A673 (cell line): ENCODE measurements around the gene OBP2B. TPM values are rescaled to one million over a fixed set of nuclear protein-coding genes. Genes with fewer than 3 reads are reported as not detected.

Experiments used
- BruUV-seq: library from RNA; stranded (reverse); fragments of 400-500 nt; replicated peaks from 2 replicates; lab custom pipeline; 2021; lab: Mats Ljungman, UMichigan
- CTCF ChIA-PET: fragments of 300-600 bp; sonication (Branson Sonifier 250); formaldehyde crosslinking; loops from one replicate; lab custom pipeline; 2022; ENCODE audit warnings: antibody characterized with exemption; lab: Charles Lee
- POLR2A ChIA-PET: fragments of 300-600 bp; sonication (Branson Sonifier 250); formaldehyde crosslinking; loops from one replicate; lab custom pipeline; 2022; ENCODE audit warnings: antibody characterized with exemption; ENCODE audit not compliant: low non-redundant PET; lab: Charles Lee
- DNase-seq: peaks from one replicate; pipeline ENCODE4 v3.0.0-alpha.2; 2015; ENCODE audit warnings: low spot score
- H3K27ac ChIP-seq: fragments of 200-600 bp; sonication (generic); 2 replicates; pipeline ENCODE4 v1.5.1; 2016; ENCODE audit warnings: mixed run types, low read depth, mild to moderate bottlenecking, mixed read lengths, antibody characterized with exemption, low read length; ENCODE audit not compliant: poor library complexity, severe bottlenecking
- H3K27me3 ChIP-seq: fragments of 200-600 bp; sonication (generic); replicated peaks from 2 replicates; pipeline ENCODE4 v1.6.1; 2017; ENCODE audit warnings: mixed run types, low read depth, mild to moderate bottlenecking, mixed read lengths, antibody characterized with exemption, low read length; ENCODE audit not compliant: insufficient read depth, poor library complexity
- H3K36me3 ChIP-seq: fragments of 200-600 bp; sonication (generic); 2 replicates; pipeline ENCODE4 v1.6.1; 2016; ENCODE audit warnings: mixed run types, mild to moderate bottlenecking, mixed read lengths, antibody characterized with exemption, low read length; ENCODE audit not compliant: insufficient read depth, poor library complexity, severe bottlenecking
- H3K4me1 ChIP-seq: fragments of 200-600 bp; sonication (generic); 2 replicates; pipeline ENCODE4 v1.6.1; 2017; ENCODE audit warnings: mixed run types, mild to moderate bottlenecking, mixed read lengths, antibody characterized with exemption, low read length; ENCODE audit not compliant: insufficient read depth, poor library complexity, severe bottlenecking
- H3K4me3 ChIP-seq: fragments of 200-600 bp; sonication (generic); 2 replicates; pipeline ENCODE4 v1.5.1; 2016; ENCODE audit warnings: low read depth, mixed run types, mild to moderate bottlenecking, mixed read lengths, low read length; ENCODE audit not compliant: poor library complexity, severe bottlenecking
- H3K9me3 ChIP-seq: fragments of 200-600 bp; sonication (generic); 2 replicates; pipeline ENCODE4 v1.6.1; 2016; ENCODE audit warnings: mixed run types, low read depth, mild to moderate bottlenecking, mixed read lengths, antibody characterized with exemption, low read length; ENCODE audit not compliant: poor library complexity, severe bottlenecking
- EZH2 ChIP-seq: fragments of 200-600 bp; sonication (generic); IDR thresholded peaks from 2 replicates; pipeline ENCODE4 v1.6.1; 2017; ENCODE audit warnings: borderline replicate concordance, low read depth, mild to moderate bottlenecking, mixed read lengths, antibody characterized with exemption, low read length; ENCODE audit not compliant: poor library complexity, severe bottlenecking
- intact Hi-C: fragments of 100-400 bp; cut with micrococcal nuclease; formaldehyde crosslinking; loops from one replicate; pipeline ENCODE4 v1.10.0; 2022; ENCODE audit not compliant: unreplicated experiment
- total RNA-seq: library from RNA; stranded (reverse); gene quantifications from 2 replicates; pipeline ENCODE4 v1.2.3, GENCODE V29; 2021
- TF ChIP-seq, protein P1 (sequence below): fragments of 300-800, 200-600 bp; sonication (generic); conservative IDR thresholded peaks from 2 replicates; pipeline ENCODE4 v1.5.1; 2017; ENCODE audit warnings: low read depth, mild to moderate bottlenecking, antibody characterized with exemption, low read length, moderate library complexity, mixed read lengths

The OBP2B gene
- total RNA-seq, 1 experiment from 2014 or later, result not detected

DNA sequence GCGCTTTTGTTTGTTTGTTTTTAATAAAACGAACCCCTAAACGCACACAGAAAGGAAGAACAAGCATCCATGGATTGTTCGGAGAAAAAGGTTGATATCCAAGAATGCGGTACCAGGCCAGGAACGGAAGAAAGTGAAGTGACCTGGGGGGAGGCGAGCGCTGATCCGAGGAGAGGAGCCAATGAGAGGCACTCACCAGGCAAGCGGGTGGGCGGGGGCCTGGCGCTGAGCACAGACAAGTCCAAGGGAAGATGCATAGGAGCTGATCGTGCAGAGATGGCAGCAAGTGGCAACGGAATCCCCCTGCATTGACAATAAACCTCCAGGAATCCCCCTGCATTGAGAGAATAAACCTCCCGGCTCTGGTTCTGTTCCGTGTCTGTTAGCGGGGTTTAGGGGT, 8.4 kb downstream of the OBP2B start:
- Histone ChIP-seq H3K27me3 (peaks cover 31% of the 10 kb centered on the region), H3K4me1 (no peaks in the 10 kb centered on the region), H3K9me3 (no peaks in the 10 kb centered on the region), H3K27ac (no peak overlapping the region), H3K4me3 (no peak overlapping the region), H3K36me3 (no peaks in the 10 kb centered on the region)
- BruUV-seq, result no TSS peak
- DNase-seq, result no peak
- intact Hi-C loops, result no loop called here
- ChIA-PET POLR2A (no interaction called here), CTCF (interaction anchor here (1.2 kb wide), 1 partner anchor 15 kb away, joined by 5 read pairs; no protein-coding TSS in a partner anchor)
- TF ChIP-seq, protein P1, sequence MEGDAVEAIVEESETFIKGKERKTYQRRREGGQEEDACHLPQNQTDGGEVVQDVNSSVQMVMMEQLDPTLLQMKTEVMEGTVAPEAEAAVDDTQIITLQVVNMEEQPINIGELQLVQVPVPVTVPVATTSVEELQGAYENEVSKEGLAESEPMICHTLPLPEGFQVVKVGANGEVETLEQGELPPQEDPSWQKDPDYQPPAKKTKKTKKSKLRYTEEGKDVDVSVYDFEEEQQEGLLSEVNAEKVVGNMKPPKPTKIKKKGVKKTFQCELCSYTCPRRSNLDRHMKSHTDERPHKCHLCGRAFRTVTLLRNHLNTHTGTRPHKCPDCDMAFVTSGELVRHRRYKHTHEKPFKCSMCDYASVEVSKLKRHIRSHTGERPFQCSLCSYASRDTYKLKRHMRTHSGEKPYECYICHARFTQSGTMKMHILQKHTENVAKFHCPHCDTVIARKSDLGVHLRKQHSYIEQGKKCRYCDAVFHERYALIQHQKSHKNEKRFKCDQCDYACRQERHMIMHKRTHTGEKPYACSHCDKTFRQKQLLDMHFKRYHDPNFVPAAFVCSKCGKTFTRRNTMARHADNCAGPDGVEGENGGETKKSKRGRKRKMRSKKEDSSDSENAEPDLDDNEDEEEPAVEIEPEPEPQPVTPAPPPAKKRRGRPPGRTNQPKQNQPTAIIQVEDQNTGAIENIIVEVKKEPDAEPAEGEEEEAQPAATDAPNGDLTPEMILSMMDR, result no peak
- TF ChIP-seq EZH2, result no peak

DNA sequence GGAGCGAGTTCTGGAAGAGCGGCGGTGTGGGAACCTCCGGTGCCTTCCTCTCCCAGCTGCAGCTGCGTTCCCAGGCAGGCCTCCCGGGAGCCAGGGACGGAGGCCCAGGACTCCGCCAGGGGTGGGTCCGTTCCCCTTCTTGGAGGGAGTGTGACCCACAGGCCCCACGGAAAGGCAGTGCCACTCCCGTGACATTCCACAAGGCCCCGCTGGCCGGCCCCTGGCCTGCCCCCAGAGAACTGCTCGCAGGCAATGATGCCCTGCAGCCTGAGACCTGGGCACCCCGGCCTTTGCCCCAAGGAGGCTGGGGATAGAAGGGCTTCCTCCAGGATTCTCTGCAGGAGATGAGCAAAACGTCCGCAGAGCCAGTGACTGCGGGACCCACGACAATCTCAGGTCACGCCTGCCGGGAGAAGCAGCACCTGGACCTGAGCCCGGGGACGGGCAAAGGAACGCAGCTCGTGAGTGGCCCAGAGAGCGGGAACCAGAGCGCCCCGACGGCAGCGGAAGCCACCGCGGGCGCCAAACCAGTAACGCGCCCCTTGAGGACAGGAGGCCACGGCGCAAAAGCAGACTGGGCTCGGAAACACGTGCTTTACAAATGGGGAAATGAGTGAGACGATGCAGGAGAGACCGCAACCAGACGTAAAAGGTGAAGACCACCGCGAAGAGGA, 9.3 kb downstream of the OBP2B start:
- Histone ChIP-seq H3K36me3 (no peaks in the 10 kb centered on the region), H3K27ac (no peak overlapping the region), H3K4me3 (no peak overlapping the region), H3K27me3 (peaks cover 38% of the 10 kb centered on the region), H3K4me1 (no peaks in the 10 kb centered on the region), H3K9me3 (peaks cover 5% of the 10 kb centered on the region)
- ChIA-PET CTCF (no interaction called here), POLR2A (no interaction called here)
- TF ChIP-seq EZH2, result no peak
- TF ChIP-seq, protein P1, result no peak
- BruUV-seq, result no TSS peak
- intact Hi-C loops, result no loop called here
- DNase-seq, result no peak

DNA sequence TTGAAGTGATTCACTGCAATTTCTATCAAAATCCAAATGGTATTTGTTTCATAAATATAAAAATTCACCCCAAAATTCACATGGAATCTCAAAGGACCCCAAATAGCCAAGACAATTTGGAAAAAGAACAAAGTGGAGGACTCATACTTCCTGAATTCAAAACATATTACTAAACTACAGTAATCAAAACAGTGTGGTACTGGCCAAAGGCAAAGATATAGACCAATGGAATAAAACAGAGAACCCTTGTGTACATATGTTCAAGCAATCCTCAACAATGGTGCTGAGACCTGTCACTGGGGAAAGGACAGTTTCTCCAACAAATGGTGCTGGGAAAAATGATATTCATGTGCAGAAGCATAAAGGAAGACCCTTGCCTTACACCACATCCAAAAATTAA, 14.0 kb downstream of the OBP2B start:
- intact Hi-C loops, result no loop called here
- ChIA-PET POLR2A (no interaction called here), CTCF (no interaction called here)
- no peak overlapping the region for H3K27ac ChIP-seq
- DNase-seq, result no peak
- no peak for TF ChIP-seq EZH2
- TF ChIP-seq, protein P1, result no peak
- no peaks in the 10 kb centered on the region for H3K4me1 ChIP-seq
- H3K4me3 ChIP-seq, result no peak overlapping the region
- H3K36me3 ChIP-seq, result no peaks in the 10 kb centered on the region
- peaks cover 21% of the 10 kb centered on the region for H3K27me3 ChIP-seq
- BruUV-seq, result no TSS peak
- peaks cover 7% of the 10 kb centered on the region for H3K9me3 ChIP-seq
